Testis (tissue), 3 donors: ENCODE results near the gene ANKRD13D. TPM values are rescaled to one million over a fixed set of nuclear protein-coding genes. Genes with fewer than 3 reads are reported as not detected.

ENCODE experiments used
- DNase-seq: peaks from one replicate; pipeline ENCODE4 v3.0.0-alpha.2; 2019
- H3K27ac ChIP-seq, 2 donors: fragments of 200-600 bp; sonication (generic); one replicate each; pipeline ENCODE4 v1.5.1; 2019
- H3K27me3 ChIP-seq: fragments of 200-600 bp; sonication (generic); one replicate; pipeline ENCODE4 v1.5.1; 2019
- H3K36me3 ChIP-seq: fragments of 200-600 bp; sonication (generic); one replicate; pipeline ENCODE4 v1.5.1; 2017; ENCODE audit warnings: low read depth; ENCODE audit errors: missing control alignments
- H3K4me1 ChIP-seq: fragments of 200-600 bp; sonication (generic); one replicate; pipeline ENCODE4 v1.5.1; 2019
- H3K4me3 ChIP-seq, 2 donors: fragments of 200-600 bp; sonication (generic); one replicate each; pipeline ENCODE4 v1.5.1; 2017 to 2019
- H3K9me3 ChIP-seq: fragments of 200-600 bp; sonication (generic); one replicate; pipeline ENCODE4 v1.5.1; 2017
- POLR2A ChIP-seq: fragments of 450-650 bp; IDR thresholded peaks from one replicate; pipeline ENCODE4 v1.6.1; 2017; ENCODE audit warnings: antibody characterized with exemption, mild to moderate bottlenecking, moderate library complexity
- WGBS, 2 donors: methylation state at CpG; one replicate each; pipeline ENCODE4 v1.1.5; 2018; 5-methylcytosine and 5-hydroxymethylcytosine counted together
- intact Hi-C: fragments of 100-400 bp; cut with DNase I; formaldehyde crosslinking; loops from one replicate; pipeline ENCODE4 v1.15.1; 2023; ENCODE audit warnings: low total_unique reads
- polyA plus RNA-seq: library from polyadenylated mRNA; stranded (reverse); fragments of 350-450 nt; fragmentation: Illumina TruSeq; extraction: RNeasy Lipid Tissue Mini Kit (QIAGEN cat#74804); gene quantifications from one replicate; pipeline ENCODE4 v1.2.3, GENCODE V29; 2014; ENCODE audit warnings: low read depth, low replicate concordance; ENCODE audit not compliant: insufficient read depth
- total RNA-seq, 2 donors: library from RNA; depleted of rRNA; stranded (reverse); fragments of >200 nt; gene quantifications; one replicate each; pipeline ENCODE4 v1.2.3, GENCODE V29; 2016
- TF ChIP-seq, protein P1 (sequence below), 3 experiments: fragments of 450-650 bp in 2 of 3; fragments of 200-600 bp in 1 of 3; sonication (generic) in 1 of 3; IDR thresholded peaks; one replicate each; pipeline ENCODE4 v1.5.1; 2016 to 2019; ENCODE audit warnings: antibody characterized with exemption in 3 of 3, mild to moderate bottlenecking in 2 of 3, moderate library complexity in 1 of 3

ANKRD13D gene
- total and polyA plus RNA-seq, 3 donors from 2014 or later, result 32.8 to 73.3 (median 66.2) TPM

DNA sequence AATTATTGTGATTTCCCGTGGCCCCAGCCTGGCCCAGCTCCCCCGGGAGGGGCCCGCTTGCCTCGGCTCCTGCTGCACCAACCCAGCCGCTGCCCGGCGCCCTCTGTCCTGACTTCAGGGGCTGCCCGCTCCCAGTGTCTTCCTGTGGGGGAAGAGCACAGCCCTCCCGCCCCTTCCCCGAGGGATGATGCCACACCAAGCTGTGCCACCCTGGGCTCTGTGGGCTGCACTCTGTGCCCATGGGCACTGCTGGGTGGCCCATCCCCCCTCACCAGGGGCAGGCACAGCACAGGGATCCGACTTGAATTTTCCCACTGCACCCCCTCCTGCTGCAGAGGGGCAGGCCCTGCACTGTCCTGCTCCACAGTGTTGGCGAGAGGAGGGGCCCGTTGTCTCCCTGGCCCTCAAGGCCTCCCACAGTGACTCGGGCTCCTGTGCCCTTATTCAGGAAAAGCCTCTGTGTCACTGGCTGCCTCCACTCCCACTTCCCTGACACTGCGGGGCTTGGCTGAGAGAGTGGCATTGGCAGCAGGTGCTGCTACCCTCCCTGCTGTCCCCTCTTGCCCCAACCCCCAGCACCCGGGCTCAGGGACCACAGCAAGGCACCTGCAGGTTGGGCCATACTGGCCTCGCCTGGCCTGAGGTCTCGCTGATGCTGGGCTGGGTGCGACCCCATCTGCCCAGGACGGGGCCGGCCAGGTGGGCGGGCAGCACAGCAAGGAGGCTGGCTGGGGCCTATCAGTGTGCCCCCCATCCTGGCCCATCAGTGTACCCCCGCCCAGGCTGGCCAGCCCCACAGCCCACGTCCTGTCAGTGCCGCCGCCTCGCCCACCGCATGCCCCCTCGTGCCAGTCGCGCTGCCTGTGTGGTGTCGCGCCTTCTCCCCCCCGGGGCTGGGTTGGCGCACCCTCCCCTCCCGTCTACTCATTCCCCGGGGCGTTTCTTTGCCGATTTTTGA is 3.3 kb upstream of the ANKRD13D start:
- no peak overlapping the region for H3K4me3 ChIP-seq
- no peak overlapping the region for H3K27ac ChIP-seq
- no peaks in the 10 kb centered on the region for H3K9me3 ChIP-seq
- H3K4me1 ChIP-seq, result peaks cover 22% of the 10 kb centered on the region
- H3K36me3 ChIP-seq, result no peaks in the 10 kb centered on the region
- 84 to 90% methylated on average over 27 to 38 of the region's 39 CpGs for WGBS, 2 donors
- no peak for DNase-seq
- intact Hi-C loops, result no loop called here
- H3K27me3 ChIP-seq, result no peaks in the 10 kb centered on the region
- TF ChIP-seq, protein P1, sequence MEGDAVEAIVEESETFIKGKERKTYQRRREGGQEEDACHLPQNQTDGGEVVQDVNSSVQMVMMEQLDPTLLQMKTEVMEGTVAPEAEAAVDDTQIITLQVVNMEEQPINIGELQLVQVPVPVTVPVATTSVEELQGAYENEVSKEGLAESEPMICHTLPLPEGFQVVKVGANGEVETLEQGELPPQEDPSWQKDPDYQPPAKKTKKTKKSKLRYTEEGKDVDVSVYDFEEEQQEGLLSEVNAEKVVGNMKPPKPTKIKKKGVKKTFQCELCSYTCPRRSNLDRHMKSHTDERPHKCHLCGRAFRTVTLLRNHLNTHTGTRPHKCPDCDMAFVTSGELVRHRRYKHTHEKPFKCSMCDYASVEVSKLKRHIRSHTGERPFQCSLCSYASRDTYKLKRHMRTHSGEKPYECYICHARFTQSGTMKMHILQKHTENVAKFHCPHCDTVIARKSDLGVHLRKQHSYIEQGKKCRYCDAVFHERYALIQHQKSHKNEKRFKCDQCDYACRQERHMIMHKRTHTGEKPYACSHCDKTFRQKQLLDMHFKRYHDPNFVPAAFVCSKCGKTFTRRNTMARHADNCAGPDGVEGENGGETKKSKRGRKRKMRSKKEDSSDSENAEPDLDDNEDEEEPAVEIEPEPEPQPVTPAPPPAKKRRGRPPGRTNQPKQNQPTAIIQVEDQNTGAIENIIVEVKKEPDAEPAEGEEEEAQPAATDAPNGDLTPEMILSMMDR (IDR thresholded peaks at IDR 0.05), result no peak

DNA sequence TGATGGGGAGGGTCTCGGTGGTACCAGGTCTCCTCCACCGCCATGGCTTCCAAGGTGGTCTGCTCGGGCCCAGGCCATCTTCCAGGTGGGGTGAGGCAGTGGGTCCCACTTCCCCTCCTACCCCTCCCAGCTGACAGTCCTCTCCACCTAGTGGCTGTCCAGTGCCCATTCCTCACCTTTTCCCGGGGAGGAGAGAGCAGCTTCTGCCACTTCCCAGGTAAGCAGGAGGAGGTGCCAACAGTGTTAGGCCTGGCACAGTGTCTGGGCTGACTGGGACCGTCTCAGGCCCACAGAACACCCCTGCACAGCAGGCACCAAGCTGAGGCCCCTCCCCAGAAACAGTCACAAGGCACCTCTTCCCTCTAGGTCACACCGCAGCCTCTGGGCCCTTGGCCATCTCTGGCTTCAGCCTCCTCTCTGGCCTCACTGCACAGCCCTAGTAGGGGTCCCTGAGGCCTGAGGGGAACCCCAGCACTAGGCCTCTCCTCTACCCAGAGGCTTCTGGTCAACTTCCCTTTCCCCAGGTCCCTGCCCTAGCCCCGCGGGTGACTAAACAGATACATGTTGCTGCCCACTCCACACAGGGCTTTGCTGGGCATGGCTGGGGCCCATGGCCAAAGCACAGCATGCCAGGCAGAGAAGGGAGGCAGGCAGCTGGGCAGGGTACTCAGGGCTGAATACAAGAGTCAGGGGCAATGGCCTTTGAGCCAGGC is 2.3 kb upstream of the ANKRD13D start:
- TF ChIP-seq, protein P1 (IDR thresholded peaks at IDR 0.05), result no peak
- no peak for TF ChIP-seq POLR2A
- Histone ChIP-seq H3K27me3 (no peaks in the 10 kb centered on the region), H3K4me1 (peaks cover 22% of the 10 kb centered on the region), H3K4me3 (no peak overlapping the region), H3K27ac (peak overlapping the region; percentile 46 to 93), H3K36me3 (no peaks in the 10 kb centered on the region), H3K9me3 (no peaks in the 10 kb centered on the region)
- no peak for DNase-seq
- intact Hi-C loops, result no loop called here
- 76 to 79% methylated on average over 6 to 8 of the region's 8 CpGs for WGBS, 2 donors

DNA sequence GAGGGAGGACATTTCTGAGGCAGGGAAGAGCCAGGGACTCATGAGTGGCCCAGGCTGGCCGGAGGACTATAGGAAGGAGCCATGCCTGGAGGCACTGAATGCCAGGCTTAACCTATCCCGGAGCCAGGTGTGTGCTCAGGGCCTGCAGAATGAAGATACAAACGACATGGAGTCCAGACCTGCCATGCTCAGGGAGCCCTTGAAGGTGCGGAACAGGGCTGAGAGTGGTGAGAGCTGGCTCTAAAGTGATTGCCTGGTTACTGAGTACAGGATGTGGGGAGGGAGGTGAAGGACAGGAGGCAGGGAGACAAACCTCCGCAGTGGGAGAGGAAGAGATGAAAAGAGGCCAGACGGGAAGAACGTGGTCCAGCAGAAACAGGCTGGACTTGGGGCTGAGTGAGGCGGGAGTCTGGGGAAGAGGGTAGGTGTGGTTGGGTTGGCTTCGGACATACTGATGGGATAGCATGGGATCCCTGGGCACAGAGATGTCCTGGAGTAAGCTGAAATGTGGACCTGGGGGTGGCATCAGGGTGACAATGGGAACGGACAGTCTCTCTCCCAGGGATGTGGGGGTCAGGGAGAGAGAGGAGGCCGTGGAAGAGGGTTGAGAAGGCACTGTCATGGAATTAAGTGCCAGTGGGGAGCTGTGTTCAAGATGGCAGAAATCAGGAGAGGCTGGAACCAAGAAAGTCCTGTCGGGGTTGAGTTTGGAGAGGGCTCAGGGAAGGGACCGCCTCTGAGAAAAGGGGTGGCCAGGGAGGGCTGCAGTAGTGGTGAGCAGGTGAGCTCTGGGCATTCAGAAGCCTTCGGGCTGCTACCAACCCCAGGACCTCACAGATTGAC is 1.5 kb upstream of the ANKRD13D start:
- no peak overlapping the region for H3K4me3 ChIP-seq
- no peaks in the 10 kb centered on the region for H3K9me3 ChIP-seq
- no peak for DNase-seq
- no peaks in the 10 kb centered on the region for H3K36me3 ChIP-seq
- TF ChIP-seq, protein P1 (IDR thresholded peaks at IDR 0.05), result no peak
- TF ChIP-seq POLR2A, result no peak
- WGBS, 2 donors, result 52 to 61% methylated on average over 14 of the region's 14 CpGs
- intact Hi-C loops, result no loop called here
- no peaks in the 10 kb centered on the region for H3K27me3 ChIP-seq
- peaks cover 22% of the 10 kb centered on the region for H3K4me1 ChIP-seq
- peak overlapping the region; percentile 46 to 93 for H3K27ac ChIP-seq

DNA sequence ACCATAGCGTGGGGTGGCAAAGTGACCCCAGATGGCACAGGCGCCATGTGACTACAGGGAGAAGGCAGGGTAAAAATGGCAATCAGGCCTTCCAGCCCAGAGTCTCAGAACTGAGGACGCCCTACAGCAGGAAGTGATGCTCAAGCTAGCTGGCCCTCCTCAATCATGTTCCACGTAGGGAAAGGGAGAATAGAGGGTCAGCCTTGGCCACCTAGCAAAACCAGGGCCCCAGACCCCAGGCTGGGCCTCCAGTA is 978 bp upstream of the ANKRD13D start:
- no peaks in the 10 kb centered on the region for H3K9me3 ChIP-seq
- 20 to 24% methylated on average over 4 of the region's 4 CpGs for WGBS, 2 donors
- peaks cover 22% of the 10 kb centered on the region for H3K4me1 ChIP-seq
- H3K36me3 ChIP-seq, result no peaks in the 10 kb centered on the region
- H3K27me3 ChIP-seq, result no peaks in the 10 kb centered on the region
- no peak for DNase-seq
- intact Hi-C loops, result no loop called here
- H3K4me3 ChIP-seq, result peak overlapping the region; percentile 76 to 89
- peak overlapping the region; percentile 46 to 93 for H3K27ac ChIP-seq
- TF ChIP-seq, protein P1 (IDR thresholded peaks at IDR 0.05), result no peak
- TF ChIP-seq POLR2A, result no peak
